LNCaP clone FGC (cell line): Measurements from ENCODE around the gene TTC33.

Source experiments
- DNase-seq: peaks from one replicate; pipeline ENCODE4 v3.0.0-alpha.2; 2011; ENCODE audit warnings: low read depth
- H3K4me3 ChIP-seq: 2 replicates; pipeline ENCODE4 v1.5.1; 2011; ENCODE audit warnings: mild to moderate bottlenecking, low read depth, low read length, control low read depth
- CTCF ChIP-seq: IDR thresholded peaks from 2 replicates; pipeline ENCODE4 v1.5.1; 2012; ENCODE audit warnings: mild to moderate bottlenecking; ENCODE audit not compliant: control insufficient read depth, insufficient read depth; ENCODE audit errors: extremely low read depth

The TTC33 gene

DNA sequence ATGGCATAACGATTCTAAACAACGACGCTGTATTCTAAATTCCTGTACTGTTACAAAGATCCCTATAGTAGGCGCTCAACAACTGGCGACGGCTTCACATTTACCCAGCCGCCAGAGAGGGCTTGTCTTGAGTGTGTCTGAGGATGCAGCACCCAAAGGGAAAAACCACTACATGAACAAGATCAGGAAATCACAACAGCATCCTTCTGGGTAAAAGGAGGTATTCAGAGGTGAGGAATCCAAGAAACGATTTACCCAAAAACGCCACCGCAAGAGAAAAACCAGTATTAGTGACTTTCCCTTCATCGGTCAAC is 711 bp downstream of the TTC33 start:
- peak overlapping the region; percentile 88 for H3K4me3 ChIP-seq
- TF ChIP-seq CTCF = peak; percentile 79
- peak; percentile 52 for DNase-seq

DNA sequence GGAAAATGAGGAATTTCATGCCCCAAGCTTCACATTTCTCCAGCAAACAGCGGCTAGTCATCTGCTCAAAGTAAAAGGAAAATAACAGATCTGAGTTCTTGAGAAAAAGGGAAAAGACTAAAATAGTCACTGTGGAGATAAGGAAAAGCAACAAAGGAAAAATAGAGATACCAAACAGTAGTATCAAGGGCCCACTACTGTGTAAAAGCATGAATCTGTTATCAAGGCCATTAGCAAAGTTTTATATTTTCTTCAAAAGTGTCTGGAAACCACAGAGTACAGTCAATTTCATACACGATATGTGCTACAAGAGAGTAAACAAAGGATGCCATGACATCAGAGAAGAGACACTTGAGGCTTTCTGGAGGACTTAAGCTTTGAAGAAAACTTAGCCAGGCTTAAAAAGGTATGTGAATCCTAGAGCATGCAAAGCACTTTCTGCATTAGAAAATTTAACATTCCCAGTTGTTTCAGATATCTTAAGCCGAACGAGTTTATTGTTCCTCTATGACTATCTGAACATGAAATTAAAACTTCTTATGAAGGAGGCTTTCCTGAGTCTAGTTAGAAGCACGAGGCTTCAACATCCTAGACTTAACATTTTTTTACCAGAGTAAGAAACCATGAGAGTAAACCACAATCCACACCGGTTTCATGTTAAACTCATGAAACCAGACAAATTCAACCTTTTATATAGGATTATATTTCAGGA is 1.2 kb downstream of the TTC33 start:
- TF ChIP-seq CTCF = no peak
- H3K4me3 ChIP-seq = peak overlapping the region; percentile 88
- no peak for DNase-seq

DNA sequence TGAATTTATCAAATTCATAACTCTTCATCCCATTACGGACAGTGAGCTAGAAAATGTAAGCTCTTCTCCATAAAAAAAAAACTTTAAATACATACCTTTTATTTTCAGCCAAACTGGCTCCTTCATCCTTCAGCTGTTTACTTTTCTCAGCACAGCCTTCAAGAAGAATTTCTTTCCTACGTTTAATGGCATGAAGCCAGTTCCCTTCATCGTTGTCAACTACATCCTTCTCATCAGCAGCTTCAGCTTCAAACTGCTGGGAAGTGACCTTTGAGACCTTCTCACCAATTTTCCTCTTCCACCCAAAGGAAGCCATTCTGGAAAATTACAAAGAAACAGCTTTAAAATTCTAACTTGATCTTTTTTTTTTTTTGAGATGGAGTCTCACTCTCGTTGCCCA is 9.1 kb downstream of the TTC33 start:
- H3K4me3 ChIP-seq = no peak overlapping the region
- no peak for TF ChIP-seq CTCF
- no peak for DNase-seq

GRCh38 chr5:40743771-40744170 is 12.0 kb downstream of the TTC33 start:
- no peak for TF ChIP-seq CTCF
- no peak for DNase-seq
- no peak overlapping the region for H3K4me3 ChIP-seq

- no peak for TF ChIP-seq CTCF
- DNase-seq = no peak
- no peak overlapping the region for H3K4me3 ChIP-seq
Observed at GRCh38 chr5:40738502-40738901, 17.3 kb downstream of the TTC33 start.

- peak; percentile 73 for TF ChIP-seq CTCF
- DNase-seq = no peak
- H3K4me3 ChIP-seq = no peak overlapping the region
Observed at GRCh38 chr5:40736103-40736875, 19.5 kb downstream of the TTC33 start.

DNA sequence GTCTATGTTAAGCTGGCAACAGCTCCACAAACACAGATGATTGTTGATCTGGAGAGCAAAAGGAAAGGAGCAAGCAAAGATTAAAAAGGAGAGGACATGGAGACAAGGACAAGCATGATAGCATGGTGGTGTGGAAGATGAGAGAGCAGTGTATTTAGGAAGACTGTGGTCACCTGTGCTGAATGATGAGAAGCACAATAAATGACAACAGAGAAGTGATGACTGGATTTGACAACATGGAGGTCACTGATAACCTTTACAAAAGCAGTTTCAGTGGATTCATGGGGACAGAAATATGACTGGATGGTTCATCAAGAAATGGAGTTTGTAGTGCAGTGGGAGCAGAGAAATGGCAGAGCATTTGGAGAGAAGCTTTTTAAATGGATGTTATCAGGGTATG is 20.2 kb downstream of the TTC33 start:
- TF ChIP-seq CTCF = no peak
- no peak for DNase-seq
- no peak overlapping the region for H3K4me3 ChIP-seq
